GM18951 (cell line): ENCODE measurements around the gene PP2D1.
"Not testable (repeated sequence)": the region's sequence is repeated elsewhere in the genome, so short reads cannot be mapped to it uniquely, and the experiment has no call there.

Experiments used
- POLR2A ChIP-seq: IDR thresholded peaks from 4 replicates; pipeline ENCODE4 v1.6.1; 2011; ENCODE audit warnings: mild to moderate bottlenecking; ENCODE audit not compliant: insufficient read length, insufficient read depth; ENCODE audit errors: extremely low read depth
- in situ Hi-C: fragments of 300-500 bp; cut with MboI; formaldehyde crosslinking; loops from one replicate; pipeline ENCODE4 v1.12.0; 2022; ENCODE audit warnings: low sequenced_read_pairs, mixed read lengths, inconsistent platforms; ENCODE audit not compliant: unreplicated experiment

The PP2D1 gene

DNA sequence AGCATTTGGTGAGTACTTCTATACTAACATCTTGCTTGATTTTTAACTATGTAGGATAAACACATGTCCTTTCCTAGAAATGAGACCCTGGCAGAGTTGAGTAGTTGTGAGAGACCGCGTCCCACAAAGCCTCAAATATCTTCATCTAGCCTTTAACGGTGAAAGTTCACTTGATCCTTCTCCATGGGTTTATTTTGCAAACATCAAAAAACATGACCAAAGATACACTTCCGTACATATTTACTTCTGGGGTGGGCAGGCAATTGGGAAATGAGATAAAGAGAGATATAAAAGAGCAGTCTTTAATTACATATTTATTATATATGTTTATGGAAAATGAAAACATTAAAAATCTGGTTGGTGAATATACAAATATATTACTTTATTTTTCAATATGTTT is 23.0 kb upstream of the PP2D1 start:
- TF ChIP-seq POLR2A: no peak
- in situ Hi-C loops: no loop called here

DNA sequence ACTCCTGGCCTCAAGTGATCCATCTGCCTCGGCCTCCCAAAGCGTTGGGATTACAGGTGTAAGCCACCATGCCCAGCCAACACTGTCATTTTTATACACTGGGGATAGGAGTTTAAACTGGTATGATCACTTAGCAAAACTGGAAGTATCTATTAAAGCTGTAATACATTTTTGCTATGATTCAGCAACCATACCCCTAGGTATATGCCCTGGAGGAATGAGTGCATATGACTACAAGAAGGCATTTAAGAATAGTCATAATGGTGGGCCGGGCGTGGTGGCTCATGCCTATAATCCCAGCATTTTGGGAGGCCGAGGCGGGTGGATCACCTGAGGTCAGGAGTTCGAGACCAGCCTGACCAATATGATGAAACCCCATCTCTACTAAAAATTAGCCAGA is 19.9 kb upstream of the PP2D1 start:
- in situ Hi-C loops: not testable (repeated sequence)

DNA sequence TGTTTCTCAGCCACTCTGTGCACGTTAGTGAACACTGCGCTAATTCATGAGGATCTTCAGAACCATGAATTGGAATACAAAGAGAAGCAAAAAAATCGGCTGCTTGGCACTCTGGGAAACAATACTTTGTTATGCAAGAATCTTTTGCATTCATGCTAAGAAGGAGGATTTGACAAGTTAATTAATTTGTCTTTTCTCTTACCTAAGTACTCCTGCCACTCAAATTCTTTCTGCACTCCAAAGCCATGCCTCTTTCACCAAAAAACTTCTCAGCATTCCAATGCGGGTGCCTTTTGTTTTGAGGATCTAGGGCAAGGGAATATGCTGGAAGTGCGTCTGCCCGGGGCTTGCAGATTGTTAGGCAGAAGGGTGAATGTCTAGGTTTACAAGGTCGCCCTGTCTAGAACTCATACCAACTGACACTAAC is 16.9 kb upstream of the PP2D1 start:
- in situ Hi-C loops: no loop called here
- TF ChIP-seq POLR2A: no peak

DNA sequence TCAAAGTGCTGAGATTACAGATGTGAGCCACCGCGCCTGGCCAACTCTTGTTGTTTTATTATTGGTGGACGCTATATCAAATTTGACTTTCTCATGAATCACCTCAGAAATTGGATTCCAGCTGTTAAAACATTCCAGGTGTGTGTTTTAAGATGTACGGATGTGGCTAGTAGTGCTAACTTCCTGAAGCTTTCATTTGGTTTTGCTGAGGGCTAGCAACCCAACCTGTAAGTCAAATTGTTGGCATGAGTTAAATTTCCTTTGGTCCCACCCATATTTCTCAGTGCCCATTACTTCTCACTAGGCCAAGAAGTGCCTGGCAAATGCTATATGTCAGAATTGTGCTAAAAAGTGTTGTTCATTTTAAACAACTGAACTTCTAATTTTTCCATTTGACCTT is 15.1 kb upstream of the PP2D1 start:
- in situ Hi-C loops: no loop called here
- TF ChIP-seq POLR2A: no peak

DNA sequence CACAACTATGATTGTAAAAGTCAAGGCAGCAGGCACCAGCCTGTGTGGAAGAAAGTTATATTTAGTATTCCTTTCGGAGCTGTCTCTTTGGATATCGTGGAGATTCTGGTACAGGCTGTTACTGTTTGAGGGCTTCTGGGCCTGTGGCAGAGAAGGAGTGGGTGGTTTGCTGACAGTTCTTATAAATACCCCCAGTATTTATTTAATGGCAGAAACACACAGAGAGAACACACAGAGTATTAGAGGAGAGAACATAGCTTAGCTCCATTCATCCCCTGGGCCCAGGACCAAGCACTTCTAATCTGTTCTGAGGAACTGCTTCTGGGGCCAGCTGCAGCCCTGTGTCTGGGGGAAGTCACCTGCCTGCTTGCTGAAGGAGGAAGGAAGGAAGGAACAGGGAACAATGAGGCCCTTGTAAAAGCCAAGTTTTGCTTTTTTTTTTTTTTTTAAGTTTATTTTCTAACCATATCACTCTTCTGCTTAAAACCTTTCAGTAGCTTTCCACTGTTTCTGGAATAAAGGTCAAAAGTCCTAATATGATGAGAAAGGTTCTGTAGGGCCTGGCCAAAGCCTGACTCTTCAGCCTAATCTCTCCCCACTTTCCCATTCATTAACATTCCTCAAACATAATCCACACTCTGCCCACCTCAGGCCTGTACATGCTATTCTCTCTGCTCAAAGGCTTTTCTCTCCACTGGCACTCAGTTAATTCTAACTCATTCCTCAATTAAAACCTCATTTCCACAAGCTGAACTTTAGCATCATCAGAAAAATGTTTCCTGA is 11.8 kb upstream of the PP2D1 start:
- in situ Hi-C loops: no loop called here
- TF ChIP-seq POLR2A: no peak

DNA sequence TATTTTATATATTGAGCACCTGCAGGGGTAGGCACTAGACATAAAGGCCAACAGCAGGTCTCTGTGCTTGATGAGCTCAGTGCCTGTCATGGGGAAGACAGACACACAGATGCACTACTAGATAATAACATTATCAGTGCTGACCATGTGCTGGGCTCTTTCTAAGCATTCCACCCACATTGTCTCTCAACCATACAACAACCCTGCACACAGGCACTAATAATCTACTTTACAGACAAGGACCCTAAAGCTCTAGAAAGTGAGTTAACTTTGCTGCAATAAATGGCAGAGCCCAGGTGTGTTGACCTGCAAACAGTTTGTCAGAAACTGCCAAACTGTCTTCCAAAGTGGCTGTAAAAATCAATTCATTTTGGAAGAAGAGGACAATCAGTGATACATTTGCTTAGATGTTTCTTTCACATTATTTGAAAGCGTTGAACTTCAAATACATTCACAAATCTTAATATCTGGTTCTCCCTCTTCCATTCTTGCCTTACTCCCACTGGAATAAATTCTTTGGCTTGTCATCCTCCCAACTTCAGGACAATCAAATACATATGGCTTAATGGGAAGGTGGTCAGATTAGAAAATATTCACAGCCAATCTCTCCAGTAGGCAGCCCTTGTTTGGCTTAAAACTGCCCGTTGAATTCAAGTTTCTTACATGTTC is 11.0 kb upstream of the PP2D1 start:
- in situ Hi-C loops: no loop called here
- no peak for TF ChIP-seq POLR2A

DNA sequence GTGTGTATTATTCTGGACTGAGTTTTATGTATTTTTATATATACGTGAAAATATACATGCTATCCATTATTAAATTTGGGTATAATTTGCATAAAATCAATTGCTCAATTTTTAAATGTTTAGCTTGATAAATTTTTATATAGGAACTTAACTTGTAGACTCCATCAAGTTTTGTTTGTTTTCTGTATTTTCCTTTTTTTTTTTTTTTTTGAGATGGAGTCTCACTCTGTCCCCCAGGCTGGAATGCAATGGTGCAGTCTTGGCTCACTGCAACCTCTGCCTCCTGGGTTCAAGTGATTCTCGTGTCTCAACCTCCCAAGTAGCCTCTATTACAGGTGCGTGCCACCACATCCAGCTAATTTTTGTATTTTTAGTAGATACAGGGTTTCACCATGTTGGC is 4.0 kb upstream of the PP2D1 start:
- in situ Hi-C loops: not testable (repeated sequence)

DNA sequence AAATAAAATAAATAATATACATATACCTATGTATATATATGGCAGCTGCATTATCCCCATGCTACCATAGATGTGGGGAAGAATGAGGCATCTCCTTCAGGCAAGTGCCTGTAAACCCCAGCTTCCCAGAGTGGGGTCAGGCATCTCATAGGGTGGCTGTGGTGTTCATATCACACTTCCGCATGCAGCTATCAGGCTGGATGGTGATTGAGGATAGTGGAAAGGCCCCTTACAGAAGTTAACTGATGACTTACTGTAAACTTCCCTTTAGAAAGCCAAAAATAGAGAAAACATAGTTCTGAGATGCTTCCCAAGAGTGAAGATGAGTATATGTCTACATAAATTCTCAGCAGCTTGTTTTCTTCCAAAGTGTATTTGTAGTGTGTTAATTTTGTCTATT is 3.5 kb upstream of the PP2D1 start:
- in situ Hi-C loops: no loop called here
- TF ChIP-seq POLR2A: no peak

DNA sequence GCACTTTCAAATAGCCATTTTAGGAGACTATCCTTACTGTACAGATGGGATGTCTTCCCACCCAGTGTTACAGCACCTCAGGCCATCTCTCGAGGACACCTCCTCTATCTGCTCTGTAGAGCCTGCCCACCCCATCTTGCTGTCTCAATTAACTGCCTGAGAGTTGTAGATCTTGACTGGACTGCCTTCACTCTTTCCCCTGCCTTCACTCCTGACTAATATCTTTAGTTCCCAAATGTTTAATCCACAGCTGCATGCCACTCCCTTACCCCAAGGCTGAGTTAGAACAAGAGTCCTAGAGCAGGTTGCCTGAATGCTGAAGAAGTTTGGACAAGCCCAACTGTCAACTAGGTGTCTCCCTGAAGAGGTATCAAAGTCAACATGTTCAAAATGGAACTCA is 1.3 kb upstream of the PP2D1 start:
- TF ChIP-seq POLR2A: no peak
- in situ Hi-C loops: no loop called here

DNA sequence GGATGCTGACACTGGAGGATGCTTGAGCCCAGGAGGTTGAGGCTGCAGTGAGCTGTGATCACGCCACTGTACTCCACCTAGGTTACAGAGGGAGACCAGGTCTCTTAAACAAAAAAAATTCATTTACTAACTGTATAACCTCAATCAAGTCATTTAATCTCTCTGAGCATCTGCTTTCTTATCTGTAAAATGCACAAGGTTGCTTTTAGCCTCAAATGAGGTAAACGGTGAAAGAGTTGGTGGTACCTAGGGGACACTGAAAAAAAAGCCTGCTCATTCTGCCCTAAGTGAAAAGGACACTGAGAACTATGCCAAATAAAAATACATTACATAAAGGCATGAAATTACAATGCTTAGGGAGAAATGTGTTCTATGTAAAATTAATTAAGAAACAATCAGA is 3.4 kb downstream of the PP2D1 start:
- no peak for TF ChIP-seq POLR2A
- in situ Hi-C loops: no loop called here

DNA sequence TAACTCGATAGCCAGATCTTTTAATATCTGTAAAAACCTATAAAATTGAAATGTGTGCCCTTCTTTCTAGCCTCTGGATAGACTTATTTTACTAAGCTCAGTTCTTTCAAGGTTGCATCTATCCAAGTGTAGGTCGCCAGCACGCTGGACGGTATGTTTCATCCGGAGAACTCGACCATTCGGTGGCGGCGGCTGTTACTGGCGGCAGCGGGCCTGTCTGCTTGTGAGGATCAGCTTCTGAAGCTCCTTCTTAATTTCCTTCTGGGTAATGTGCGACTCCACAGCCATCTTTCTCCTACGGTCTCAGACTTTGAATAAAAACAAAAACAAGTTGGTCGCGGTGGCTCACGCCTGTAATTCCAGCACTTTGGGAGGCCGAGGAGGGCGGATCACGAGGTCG is 4.1 kb downstream of the PP2D1 start:
- in situ Hi-C loops: no loop called here
- TF ChIP-seq POLR2A: no peak

DNA sequence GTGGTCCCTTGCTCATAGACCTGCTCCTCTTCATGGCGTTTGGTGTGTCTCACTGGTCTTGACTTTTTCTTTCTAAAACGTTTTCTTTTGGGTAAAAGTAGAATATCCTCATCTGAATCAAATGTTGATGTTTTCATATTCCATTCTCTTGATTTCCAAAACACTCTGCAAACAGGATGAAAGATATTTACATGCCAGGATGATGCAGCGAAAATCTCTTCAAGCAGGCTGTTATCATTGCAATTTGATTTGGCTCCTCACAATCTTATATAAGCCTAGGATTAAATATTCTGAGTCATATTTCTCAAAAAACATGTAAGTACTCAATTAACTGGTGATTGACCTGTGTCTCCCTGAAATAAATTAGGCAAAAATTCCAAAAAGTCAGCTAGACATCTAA is 10.1 kb downstream of the PP2D1 start:
- no peak for TF ChIP-seq POLR2A
- in situ Hi-C loops: no loop called here

DNA sequence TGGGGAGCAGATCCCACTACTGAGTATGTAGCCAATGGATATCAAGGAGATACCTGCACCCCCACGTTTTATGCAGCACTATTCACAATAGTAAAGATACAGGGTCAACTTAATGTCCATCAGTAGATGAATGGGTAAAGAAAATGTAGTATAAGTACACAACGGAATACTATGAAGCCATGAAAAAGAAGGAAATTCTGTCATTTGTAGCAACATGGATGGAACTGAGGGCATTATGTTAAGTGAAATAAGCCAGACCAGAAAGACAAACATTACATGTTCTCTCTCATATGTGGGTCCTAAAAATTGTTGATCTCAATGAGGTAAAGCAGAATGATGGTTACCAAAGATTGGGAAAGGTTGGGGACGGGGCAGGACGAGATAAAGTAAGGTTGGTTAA is 14.6 kb downstream of the PP2D1 start:
- TF ChIP-seq POLR2A: no peak
- in situ Hi-C loops: no loop called here

DNA sequence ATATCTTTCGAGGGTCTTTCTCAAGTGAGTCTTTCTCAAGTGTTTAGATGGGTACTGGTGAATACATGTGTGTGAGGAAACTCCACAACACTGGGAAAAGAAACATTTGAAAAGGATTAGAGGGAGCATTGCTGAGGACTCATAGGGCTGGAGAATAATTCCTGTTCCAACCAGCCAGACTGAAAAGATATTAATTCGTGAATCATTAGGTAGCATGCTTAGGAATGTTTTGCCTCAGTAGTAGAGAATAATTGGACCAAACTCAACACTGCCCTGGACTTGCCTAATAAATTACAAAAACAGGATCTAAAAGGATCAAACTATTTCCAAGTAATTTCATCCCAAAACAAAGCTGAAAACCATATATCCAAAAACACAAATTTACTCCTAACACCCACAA is 17.3 kb downstream of the PP2D1 start:
- in situ Hi-C loops: no loop called here
- no peak for TF ChIP-seq POLR2A

DNA sequence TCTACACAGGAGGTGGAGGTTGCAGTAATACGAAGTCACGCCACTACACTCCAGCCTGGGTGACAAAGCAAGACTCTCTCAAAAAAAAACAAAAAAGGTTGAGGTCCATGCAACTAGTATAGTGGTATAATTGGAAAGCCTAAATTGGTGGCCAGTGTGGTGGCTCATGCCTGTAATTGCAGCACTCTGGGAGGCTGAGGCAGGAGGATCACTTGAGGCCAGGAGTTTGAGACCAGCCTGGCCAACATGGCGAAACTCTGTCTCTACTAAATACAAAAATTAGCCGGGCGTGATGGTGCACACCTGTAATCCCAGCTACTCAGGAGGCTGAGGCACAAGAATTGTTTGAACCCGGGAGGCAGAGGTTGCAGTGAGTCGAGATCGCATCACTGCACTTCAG is 23.2 kb downstream of the PP2D1 start:
- in situ Hi-C loops: not testable (repeated sequence)
